Epithelial cell of proximal tubule (primary cell): ENCODE data around the gene ERC2. TPM values are rescaled to one million over a fixed set of nuclear protein-coding genes. Genes with fewer than 3 reads are reported as not detected.

Experiments
- DNase-seq: peaks from one replicate; pipeline ENCODE4 v3.0.0-alpha.2; 2011; ENCODE audit warnings: low read depth
- H3K4me3 ChIP-seq: 2 replicates; pipeline ENCODE4 v1.5.1; 2011; ENCODE audit warnings: low read depth, mild to moderate bottlenecking, low read length
- CTCF ChIP-seq: conservative IDR thresholded peaks from 2 replicates; pipeline ENCODE4 v1.5.1; 2012; ENCODE audit warnings: low read depth, mild to moderate bottlenecking, low read length
- total RNA-seq: library from RNA; depleted of rRNA; stranded (reverse); fragments of >200 nt; gene quantifications from 2 replicates; pipeline ENCODE4 v1.2.3, GENCODE V29; 2015

The ERC2 gene
- total RNA-seq, 1 donor from 2014 or later = 2.7 TPM

GRCh38 chr3:55476515-55476914 is 991.8 kb downstream of the ERC2 start:
- no peak overlapping the region for H3K4me3 ChIP-seq
- TF ChIP-seq CTCF = no peak
- no peak for DNase-seq

GRCh38 chr3:55474213-55474632 is 994.0 kb downstream of the ERC2 start:
- no peak for DNase-seq
- no peak overlapping the region for H3K4me3 ChIP-seq
- no peak for TF ChIP-seq CTCF

- H3K4me3 ChIP-seq = no peak overlapping the region
Measured at GRCh38 chr3:55473788-55474187, 994.5 kb downstream of the ERC2 start.

GRCh38 chr3:55471522-55472280 is 996.6 kb downstream of the ERC2 start:
- no peak overlapping the region for H3K4me3 ChIP-seq
- no peak for DNase-seq
- no peak for TF ChIP-seq CTCF

More at GRCh38 chr3:55473788-55474187, 994.5 kb downstream of the ERC2 start:
- no peak for TF ChIP-seq CTCF
- DNase-seq = no peak

- TF ChIP-seq CTCF = no peak
- no peak overlapping the region for H3K4me3 ChIP-seq
- DNase-seq = no peak
Measured at GRCh38 chr3:55471084-55471483, 997.2 kb downstream of the ERC2 start.

GRCh38 chr3:55469957-55470526 is 998.2 kb downstream of the ERC2 start:
- no peak for TF ChIP-seq CTCF
- H3K4me3 ChIP-seq = no peak overlapping the region
- no peak for DNase-seq

GRCh38 chr3:55468251-55468650 is 1000.0 kb downstream of the ERC2 start:
- no peak overlapping the region for H3K4me3 ChIP-seq
- no peak for DNase-seq
- no peak for TF ChIP-seq CTCF
